Mucosa of rectum (tissue), 2 donors: ENCODE measurements around the gene UNC13B.
"Not testable (repeated sequence)": the region's sequence is repeated elsewhere in the genome, so short reads cannot be mapped to it uniquely, and the experiment has no call there.

Experiments
- H3K27ac ChIP-seq, 2 donors: one replicate each; pipeline ENCODE4 v1.7.0; 2013; ENCODE audit warnings: inconsistent platforms in 2 of 2, low read depth in 2 of 2, low read length in 2 of 2
- H3K27me3 ChIP-seq, 2 donors: one replicate each; pipeline ENCODE4 v1.7.0; 2013; ENCODE audit warnings: low read length in 2 of 2; ENCODE audit not compliant: control insufficient read depth in 2 of 2, insufficient read depth in 2 of 2
- H3K36me3 ChIP-seq, 2 donors: one replicate each; pipeline ENCODE4 v1.7.0; 2013; ENCODE audit warnings: low read length in 2 of 2; ENCODE audit not compliant: control insufficient read depth in 2 of 2, insufficient read depth in 2 of 2
- H3K4me1 ChIP-seq, 2 donors: one replicate each; pipeline ENCODE4 v1.7.0; 2013; ENCODE audit warnings: low read length in 2 of 2, mild to moderate bottlenecking in 1 of 2; ENCODE audit not compliant: control insufficient read depth in 2 of 2, insufficient read depth in 2 of 2
- H3K4me3 ChIP-seq, 2 donors: one replicate each; pipeline ENCODE4 v1.7.0; 2013; ENCODE audit warnings: low read length in 2 of 2
- H3K9ac ChIP-seq, 2 donors: one replicate each; pipeline ENCODE4 v1.7.0; 2013; ENCODE audit warnings: low read length in 2 of 2, low read depth in 1 of 2, mild to moderate bottlenecking in 1 of 2
- H3K9me3 ChIP-seq, 2 donors: one replicate each; pipeline ENCODE4 v1.7.0; 2013; ENCODE audit warnings: low read length in 2 of 2; ENCODE audit not compliant: control insufficient read depth in 2 of 2
- donor health status: healthy.
- donor health status: Normal muscosa, but diverticular disease.

UNC13B gene

DNA sequence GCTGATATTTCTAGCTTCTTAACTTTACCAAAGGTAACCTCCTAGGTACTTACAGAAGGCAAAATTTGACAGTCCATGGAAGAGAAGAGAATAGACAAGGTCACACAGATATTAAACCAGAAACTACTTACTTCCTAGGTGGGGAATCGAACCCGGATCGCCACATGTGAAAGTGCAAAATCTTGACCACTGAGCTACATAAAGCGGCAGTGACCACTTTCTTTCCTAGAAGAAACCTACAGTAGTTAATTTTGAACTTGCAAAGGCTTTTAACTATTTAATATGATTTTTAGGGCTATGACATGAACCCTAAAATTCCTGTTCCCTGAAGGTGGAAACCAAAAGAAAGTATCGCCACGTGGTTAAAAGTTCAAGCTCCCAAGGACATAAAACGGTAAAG lies 25.8 kb upstream of the UNC13B start:
- Histone ChIP-seq H3K27ac (no peak overlapping the region), H3K36me3 (no peaks in the 10 kb centered on the region), H3K9ac (no peak overlapping the region), H3K4me1 (no peaks in the 10 kb centered on the region), H3K9me3 (no peaks in the 10 kb centered on the region), H3K4me3 (no peak overlapping the region), H3K27me3 (no peaks in the 10 kb centered on the region)

DNA sequence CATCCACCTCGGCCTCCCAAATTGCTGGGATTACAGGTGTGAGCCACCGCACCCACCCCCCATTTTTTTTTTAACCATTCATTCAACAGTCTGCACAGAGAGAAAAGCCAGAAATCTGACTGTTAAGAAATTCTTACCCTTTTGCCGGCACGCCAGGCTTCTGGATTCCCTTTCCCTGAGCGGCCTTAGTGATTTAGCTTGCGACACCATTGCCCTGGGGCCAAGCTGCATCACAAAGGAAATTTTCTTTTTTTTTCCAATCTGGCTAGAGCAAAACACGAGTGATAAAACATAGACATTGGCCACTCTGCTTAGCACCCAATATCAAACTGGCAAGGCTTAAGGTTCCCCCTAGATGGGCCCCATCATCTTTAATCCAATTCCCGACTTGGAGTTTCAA lies 24.9 kb upstream of the UNC13B start:
- no peak overlapping the region for H3K4me3 ChIP-seq
- H3K9me3 ChIP-seq = peaks cover 2 to 3% of the 10 kb centered on the region in 2 donors
- no peak overlapping the region for H3K9ac ChIP-seq
- H3K27ac ChIP-seq = no peak overlapping the region
- no peaks in the 10 kb centered on the region for H3K4me1 ChIP-seq
- no peaks in the 10 kb centered on the region for H3K36me3 ChIP-seq
- no peaks in the 10 kb centered on the region for H3K27me3 ChIP-seq

DNA sequence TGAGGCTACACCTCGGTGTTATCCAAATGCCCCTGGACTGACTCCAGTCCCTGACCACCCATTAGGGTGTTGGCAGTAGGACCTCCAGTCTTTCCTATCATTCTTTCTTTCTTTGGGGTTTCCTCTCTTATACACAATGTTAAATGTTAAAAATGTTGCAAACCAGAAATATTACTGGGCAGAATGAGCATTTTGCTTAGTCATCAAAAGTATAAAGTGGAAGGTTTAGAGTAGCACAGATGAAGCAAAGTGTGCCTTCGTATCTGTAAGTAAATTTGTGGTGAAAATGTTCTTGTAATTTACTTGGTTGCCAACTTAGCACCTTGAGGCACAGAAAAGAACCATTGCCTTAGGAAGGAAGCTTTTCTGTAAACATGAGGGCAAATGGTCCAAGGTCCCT lies 21.7 kb upstream of the UNC13B start:
- Histone ChIP-seq H3K4me3 (no peak overlapping the region), H3K9ac (no peak overlapping the region), H3K36me3 (no peaks in the 10 kb centered on the region), H3K9me3 (peaks cover 5 to 12% of the 10 kb centered on the region in 2 donors), H3K27me3 (no peaks in the 10 kb centered on the region), H3K4me1 (no peaks in the 10 kb centered on the region), H3K27ac (no peak overlapping the region)

GRCh38 chr9:35142037-35142436 lies 19.8 kb upstream of the UNC13B start:
- Histone ChIP-seq H3K4me1 (no peaks in the 10 kb centered on the region), H3K27ac (no peak overlapping the region), H3K36me3 (no peaks in the 10 kb centered on the region), H3K9me3 (peaks cover 5 to 12% of the 10 kb centered on the region in 2 donors), H3K27me3 (no peaks in the 10 kb centered on the region), H3K9ac (no peak overlapping the region), H3K4me3 (no peak overlapping the region)

GRCh38 chr9:35147941-35148563 lies 13.8 kb upstream of the UNC13B start:
- H3K9me3 ChIP-seq = peaks cover 3 to 10% of the 10 kb centered on the region in 2 donors
- H3K9ac ChIP-seq, H3K27ac ChIP-seq, H3K36me3 ChIP-seq, H3K4me1 ChIP-seq, H3K4me3 ChIP-seq, H3K27me3 ChIP-seq: not testable (repeated sequence)

DNA sequence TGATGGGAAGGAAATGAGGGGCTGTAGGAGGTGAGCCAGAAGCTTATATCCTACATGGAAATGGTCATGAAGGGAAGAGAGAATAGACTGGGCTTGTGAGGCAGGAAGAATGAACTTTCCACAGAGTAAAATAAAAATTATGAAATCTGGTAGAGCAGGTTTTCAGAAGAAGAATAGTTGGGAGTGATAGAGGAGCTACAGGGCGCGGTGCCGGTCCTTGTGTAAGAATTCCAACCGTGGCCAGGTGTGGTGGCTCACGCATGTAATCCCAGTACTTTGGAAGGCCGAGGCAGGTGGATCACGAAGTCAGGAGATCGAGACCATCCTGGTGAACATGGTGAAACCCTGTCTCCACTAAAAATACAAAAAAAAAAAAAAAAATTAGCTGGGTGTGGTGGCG lies 8.9 kb upstream of the UNC13B start:
- no peak overlapping the region for H3K9ac ChIP-seq
- no peak overlapping the region for H3K4me3 ChIP-seq
- H3K9me3 ChIP-seq = peaks cover 3 to 7% of the 10 kb centered on the region in 2 donors
- H3K4me1 ChIP-seq = no peaks in the 10 kb centered on the region
- no peaks in the 10 kb centered on the region for H3K27me3 ChIP-seq
- no peaks in the 10 kb centered on the region for H3K36me3 ChIP-seq
- H3K27ac ChIP-seq = no peak overlapping the region

GRCh38 chr9:35156781-35157180 lies 5.0 kb upstream of the UNC13B start:
- no peaks in the 10 kb centered on the region for H3K36me3 ChIP-seq
- H3K27me3 ChIP-seq = no peaks in the 10 kb centered on the region
- no peak overlapping the region for H3K4me3 ChIP-seq
- no peak overlapping the region for H3K9ac ChIP-seq
- no peaks in the 10 kb centered on the region for H3K9me3 ChIP-seq
- H3K27ac ChIP-seq = no peak overlapping the region
- peaks cover 0 to 4% of the 10 kb centered on the region in 2 donors for H3K4me1 ChIP-seq

DNA sequence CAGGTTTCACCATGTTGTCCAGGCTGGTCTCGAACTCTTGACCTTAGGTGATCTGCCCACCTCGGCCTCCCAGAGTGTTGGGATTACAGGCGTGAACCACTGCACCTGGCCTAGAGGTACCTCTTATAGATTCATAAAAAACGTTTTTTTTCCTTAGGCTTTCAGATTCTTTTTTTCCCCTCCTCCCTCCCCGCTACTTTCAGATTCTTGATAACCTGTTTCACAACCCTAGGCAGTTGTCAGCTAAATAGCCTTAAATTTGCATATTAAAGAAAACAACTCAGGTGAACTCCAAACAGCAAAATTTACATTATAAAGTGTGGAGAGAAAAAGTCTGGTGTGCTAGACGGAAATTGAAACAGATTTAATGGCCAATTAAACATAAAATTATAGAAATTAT lies 4.0 kb upstream of the UNC13B start:
- H3K4me3 ChIP-seq, H3K27me3 ChIP-seq, H3K36me3 ChIP-seq, H3K4me1 ChIP-seq, H3K27ac ChIP-seq, H3K9me3 ChIP-seq, H3K9ac ChIP-seq: not testable (repeated sequence)

- Histone ChIP-seq H3K27me3 (no peaks in the 10 kb centered on the region), H3K9me3 (no peaks in the 10 kb centered on the region), H3K4me3 (no peak overlapping the region), H3K36me3 (no peaks in the 10 kb centered on the region), H3K9ac (no peak overlapping the region), H3K27ac (no peak overlapping the region), H3K4me1 (peaks cover 0 to 16% of the 10 kb centered on the region in 2 donors)
Measured at GRCh38 chr9:35158501-35159280, 3.1 kb upstream of the UNC13B start.

DNA sequence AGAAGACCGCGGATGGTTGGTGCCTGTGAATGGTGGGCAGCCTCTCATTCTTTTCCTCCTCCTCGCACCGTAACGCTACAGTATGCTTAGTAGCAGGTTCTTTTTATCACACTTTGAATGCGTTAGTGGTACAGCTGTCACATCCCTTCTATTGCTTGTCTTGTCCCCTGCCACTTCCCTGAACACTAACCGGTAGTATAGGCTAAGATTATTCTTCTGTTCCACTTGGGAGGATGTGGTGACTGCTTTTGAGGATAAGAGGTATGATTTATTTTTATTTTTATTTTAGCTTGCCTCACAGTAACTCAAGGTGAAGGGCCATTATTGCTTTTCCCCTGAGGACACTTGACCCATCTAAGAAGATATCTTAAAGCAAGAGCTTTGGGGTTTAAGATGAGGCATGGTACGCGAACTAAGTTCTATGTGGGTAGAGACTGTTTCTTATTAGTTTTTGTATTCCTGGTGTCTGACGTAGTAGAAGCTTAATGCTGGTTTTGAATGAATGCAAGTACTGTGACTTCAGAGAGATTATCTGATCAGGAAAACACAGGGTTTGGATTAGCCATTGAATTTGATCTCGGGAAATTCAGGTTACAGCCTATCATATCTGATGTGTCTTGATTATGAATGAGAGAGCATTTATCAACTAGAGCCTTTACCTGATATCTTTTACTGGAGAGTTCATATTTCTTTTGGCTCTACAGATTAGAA lies 951 bp downstream of the UNC13B start:
- peaks cover 0 to 18% of the 10 kb centered on the region in 2 donors for H3K4me1 ChIP-seq
- H3K9ac ChIP-seq = peak overlapping the region; percentile 84 to 95
- H3K4me3 ChIP-seq = peak overlapping the region; percentile 93 to 94
- no peaks in the 10 kb centered on the region for H3K27me3 ChIP-seq
- no peaks in the 10 kb centered on the region for H3K36me3 ChIP-seq
- peak overlapping the region; percentile 97 to 98 for H3K27ac ChIP-seq
- H3K9me3 ChIP-seq = no peaks in the 10 kb centered on the region
